Stimulated activated CD8-positive, alpha-beta memory T cell treated with anti-CD3 and anti-CD28 coated beads, Interleukin-2, amount 100 ng/mL, for 48 hours (primary cell): ENCODE measurements around the gene S100A8.
"Not testable (repeated sequence)": the region's sequence is repeated elsewhere in the genome, so short reads cannot be mapped to it uniquely, and the experiment has no call there.

ENCODE experiments used
- DNase-seq, 2 donors: peaks; one replicate each; pipeline ENCODE4 v3.0.0-alpha.2; 2020; ENCODE audit warnings: low read depth in 2 of 2

The S100A8 gene

GRCh38 chr1:153415850-153416570 lies 25.1 kb upstream of the S100A8 start, which contains the start of gene S100A7A:
S100A7A (plus strand) TSS chr1:153416520; CDS start chr1:153418083, 1,563 bp downstream.
- no peak for DNase-seq

GRCh38 chr1:153413961-153414360 lies 23.1 kb upstream of the S100A8 start:
- not testable (repeated sequence) for DNase-seq

- not testable (repeated sequence) for DNase-seq
These were observed 16.4 kb upstream of the S100A8 start for GRCh38 chr1:153407274-153407673.

GRCh38 chr1:153405825-153406599 lies 15.1 kb upstream of the S100A8 start:
- DNase-seq, result not testable (repeated sequence)

GRCh38 chr1:153404768-153405167 lies 13.9 kb upstream of the S100A8 start:
- peak; percentile 37 to 51 for DNase-seq

GRCh38 chr1:153404086-153404635 lies 13.3 kb upstream of the S100A8 start:
- DNase-seq, result no peak

- DNase-seq, result no peak
These were observed 12.7 kb upstream of the S100A8 start for GRCh38 chr1:153403421-153404085.

- no peak for DNase-seq
These were observed 11.4 kb upstream of the S100A8 start for GRCh38 chr1:153402226-153402625.

- DNase-seq, result no peak
These were observed 10.6 kb upstream of the S100A8 start for GRCh38 chr1:153401461-153401860.

- DNase-seq, result no peak
These were observed 9.4 kb upstream of the S100A8 start for GRCh38 chr1:153400244-153400643.

- DNase-seq, result no peak
These were observed 8.7 kb upstream of the S100A8 start for GRCh38 chr1:153399401-153400055.

- no peak for DNase-seq
These were observed 7.2 kb upstream of the S100A8 start for GRCh38 chr1:153397924-153398651.

GRCh38 chr1:153397051-153397923 lies 6.4 kb upstream of the S100A8 start:
- no peak for DNase-seq

- DNase-seq, result no peak
These were observed 5.6 kb upstream of the S100A8 start for GRCh38 chr1:153396461-153396860.

GRCh38 chr1:153395776-153396175 lies 4.9 kb upstream of the S100A8 start:
- DNase-seq, result no peak

GRCh38 chr1:153395136-153395685 lies 4.3 kb upstream of the S100A8 start:
- DNase-seq, result no peak

GRCh38 chr1:153394391-153394790 lies 3.5 kb upstream of the S100A8 start:
- DNase-seq, result no peak

GRCh38 chr1:153393926-153394325 lies 3.1 kb upstream of the S100A8 start:
- no peak for DNase-seq

GRCh38 chr1:153392822-153393221 lies 1.9 kb upstream of the S100A8 start:
- no peak for DNase-seq

- DNase-seq, result no peak
These were observed 1.4 kb upstream of the S100A8 start for GRCh38 chr1:153392258-153392657.
